ENCODE measurements around the gene RBX1. TPM values are rescaled to one million over a fixed set of nuclear protein-coding genes. Genes with fewer than 3 reads are reported as not detected.

RBX1 gene
- polyA plus RNA-seq, 1 donor from 2014 or later: 181 TPM

GRCh38 chr22:40979198-40979597 is 28.0 kb downstream of the RBX1 start:
- Histone ChIP-seq H3K36me3 (ENCODE audit: insufficient read depth, low read length) (no peaks in the 10 kb centered on the region), H2AFZ (ENCODE audit: low read depth, low read length) (no peak overlapping the region), H3F3A (ENCODE audit: insufficient read depth, low read length, poor library complexity, severe bottlenecking) (no peaks in the 10 kb centered on the region), H3K9me2 (ENCODE audit: insufficient read depth, low read length) (no peaks in the 10 kb centered on the region), H3K79me2 (replicated peaks; ENCODE audit: insufficient read depth, low read length) (no peaks in the 10 kb centered on the region), H4K20me1 (ENCODE audit: insufficient read depth) (no peaks in the 10 kb centered on the region), H3K4me2 (ENCODE audit: low read length) (no peak overlapping the region), H3K9me3 (ENCODE audit: low read length) (no peaks in the 10 kb centered on the region), H3K27ac (ENCODE audit: low read length) (no peak overlapping the region), H3K27me3 (ENCODE audit: insufficient read depth, low read depth, low read length) (no peaks in the 10 kb centered on the region), H3K9ac (ENCODE audit: low read length) (no peak overlapping the region), H3K4me3 (ENCODE audit: low read length) (no peak overlapping the region)
- TF ChIP-seq RAD21 (conservative IDR thresholded peaks at IDR 0.05) (no peak), EP300 (conservative IDR thresholded peaks at IDR 0.05; ENCODE audit: poor library complexity, severe bottlenecking) (no peak), REST (IDR thresholded peaks at IDR 0.05; ENCODE audit: borderline replicate concordance) (no peak), EZH2 (IDR thresholded peaks at IDR 0.05; ENCODE audit: borderline replicate concordance, insufficient read depth, low read length, poor library complexity, severe bottlenecking) (no peak), POLR2AphosphoS5 (IDR thresholded peaks at IDR 0.05) (no peak), CTCF (IDR thresholded peaks at IDR 0.05; ENCODE audit: poor library complexity, severe bottlenecking) (no peak), SMC3 (conservative IDR thresholded peaks at IDR 0.05; ENCODE audit: poor library complexity) (no peak), MXI1 (conservative IDR thresholded peaks at IDR 0.05; ENCODE audit: poor library complexity, severe bottlenecking) (no peak), TAF1 (IDR thresholded peaks at IDR 0.05; ENCODE audit: low read depth) (no peak)

GRCh38 chr22:40979871-40980270 is 28.7 kb downstream of the RBX1 start:
- Histone ChIP-seq H3F3A (ENCODE audit: insufficient read depth, low read length, poor library complexity, severe bottlenecking) (no peaks in the 10 kb centered on the region), H3K9me2 (ENCODE audit: insufficient read depth, low read length) (no peaks in the 10 kb centered on the region), H3K79me2 (replicated peaks; ENCODE audit: insufficient read depth, low read length) (no peaks in the 10 kb centered on the region), H3K9ac (ENCODE audit: low read length) (no peak overlapping the region), H4K20me1 (ENCODE audit: insufficient read depth) (no peaks in the 10 kb centered on the region), H3K4me2 (ENCODE audit: low read length) (no peak overlapping the region), H3K9me3 (ENCODE audit: low read length) (no peaks in the 10 kb centered on the region), H3K36me3 (ENCODE audit: insufficient read depth, low read length) (no peaks in the 10 kb centered on the region), H3K27me3 (ENCODE audit: insufficient read depth, low read depth, low read length) (no peaks in the 10 kb centered on the region), H2AFZ (ENCODE audit: low read depth, low read length) (no peak overlapping the region), H3K4me3 (ENCODE audit: low read length) (no peak overlapping the region), H3K27ac (ENCODE audit: low read length) (no peak overlapping the region)
- TF ChIP-seq SMC3 (conservative IDR thresholded peaks at IDR 0.05; ENCODE audit: poor library complexity): no peak
